Measurements from ENCODE around the gene AGBL4.

DNA sequence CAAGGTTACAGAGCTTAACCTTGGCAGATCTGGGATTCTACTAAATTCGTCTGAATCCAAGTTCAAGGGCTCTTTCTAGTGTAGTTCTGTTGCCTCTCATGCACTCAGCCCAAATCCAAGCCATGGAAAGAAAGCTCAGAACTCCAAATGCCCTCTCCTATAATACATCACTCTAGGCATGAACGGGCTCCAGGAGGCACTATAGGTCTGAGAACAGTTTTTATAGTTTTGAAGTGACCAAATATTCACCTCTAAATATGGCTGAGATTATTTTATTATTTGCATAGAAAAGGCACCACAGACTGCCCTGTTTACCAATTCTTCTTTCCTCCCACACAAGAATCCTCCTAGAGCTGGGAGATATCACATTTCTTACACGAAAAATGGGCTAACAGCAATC, 919.2 kb downstream of the AGBL4 start:
- TF ChIP-seq, protein P1, sequence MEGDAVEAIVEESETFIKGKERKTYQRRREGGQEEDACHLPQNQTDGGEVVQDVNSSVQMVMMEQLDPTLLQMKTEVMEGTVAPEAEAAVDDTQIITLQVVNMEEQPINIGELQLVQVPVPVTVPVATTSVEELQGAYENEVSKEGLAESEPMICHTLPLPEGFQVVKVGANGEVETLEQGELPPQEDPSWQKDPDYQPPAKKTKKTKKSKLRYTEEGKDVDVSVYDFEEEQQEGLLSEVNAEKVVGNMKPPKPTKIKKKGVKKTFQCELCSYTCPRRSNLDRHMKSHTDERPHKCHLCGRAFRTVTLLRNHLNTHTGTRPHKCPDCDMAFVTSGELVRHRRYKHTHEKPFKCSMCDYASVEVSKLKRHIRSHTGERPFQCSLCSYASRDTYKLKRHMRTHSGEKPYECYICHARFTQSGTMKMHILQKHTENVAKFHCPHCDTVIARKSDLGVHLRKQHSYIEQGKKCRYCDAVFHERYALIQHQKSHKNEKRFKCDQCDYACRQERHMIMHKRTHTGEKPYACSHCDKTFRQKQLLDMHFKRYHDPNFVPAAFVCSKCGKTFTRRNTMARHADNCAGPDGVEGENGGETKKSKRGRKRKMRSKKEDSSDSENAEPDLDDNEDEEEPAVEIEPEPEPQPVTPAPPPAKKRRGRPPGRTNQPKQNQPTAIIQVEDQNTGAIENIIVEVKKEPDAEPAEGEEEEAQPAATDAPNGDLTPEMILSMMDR (conservative IDR thresholded peaks at IDR 0.05 in 1 of 2, IDR thresholded peaks at IDR 0.05 in 1 of 2; ENCODE audit: extremely low read depth in 1 of 2, insufficient read depth in 1 of 2, low read depth in 1 of 2, low read length in 2 of 2), result peak in 1 of 2 donors; percentile 45
- no peak for TF ChIP-seq EZH2 (IDR thresholded peaks at IDR 0.05; ENCODE audit: borderline replicate concordance, low read length)

All from mammary epithelial cell (primary cell).